Activated naive CD8-positive, alpha-beta T cell treated with anti-CD3 and anti-CD28 coated beads, Interleukin-2, amount 50 U/mL, for 16 hours (primary cell): ENCODE measurements around the gene PLCG2.

ENCODE experiments used
- DNase-seq: peaks from one replicate; pipeline ENCODE4 v3.0.0-alpha.2; 2020; ENCODE audit warnings: low read depth, low spot score

Gene PLCG2

DNA sequence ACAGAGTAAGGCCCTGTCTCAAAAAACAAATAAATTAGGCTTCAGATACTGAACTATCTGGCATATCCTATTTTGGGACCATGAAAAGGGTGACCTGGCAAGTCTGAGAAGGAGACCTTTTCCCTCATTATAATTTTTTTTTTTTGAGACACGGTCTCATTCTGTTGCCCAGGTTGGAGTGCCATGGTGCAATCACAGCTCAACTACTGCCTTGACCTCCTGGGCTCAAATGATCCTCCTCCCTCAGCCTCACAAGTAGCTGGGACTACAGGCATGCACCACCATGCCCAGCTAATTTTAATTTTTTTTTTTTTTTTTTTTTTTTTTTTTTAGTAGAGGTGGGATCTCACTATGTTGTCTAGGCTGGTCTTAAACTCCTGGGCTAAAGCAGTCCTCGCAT is 37.3 kb downstream of the PLCG2 start:
- DNase-seq: no peak

DNA sequence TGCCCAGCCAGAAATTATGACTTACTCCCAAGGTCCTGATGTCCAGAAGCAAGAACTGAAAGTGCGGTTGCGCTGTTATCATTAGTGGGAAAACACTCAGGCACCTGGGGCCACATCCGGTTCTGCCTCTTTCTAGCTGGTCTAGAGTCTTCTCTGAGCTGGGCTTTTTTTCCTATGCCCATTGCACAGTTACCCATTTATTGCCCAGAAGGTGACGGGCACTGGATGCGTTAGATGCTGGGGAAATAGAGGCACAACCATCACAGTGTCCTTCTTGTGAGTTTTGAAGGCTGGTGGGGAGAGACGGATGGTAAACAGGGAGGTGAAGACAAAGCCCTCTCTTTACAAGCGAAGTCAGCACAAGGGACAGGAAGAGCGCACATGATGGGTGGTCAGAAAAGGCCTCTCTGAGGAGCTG is 37.7 kb downstream of the PLCG2 start:
- no peak for DNase-seq

- no peak for DNase-seq
These were observed 38.2 kb downstream of the PLCG2 start for GRCh38 chr16:81817296-81817695.

GRCh38 chr16:81817789-81818567 is 38.9 kb downstream of the PLCG2 start:
- DNase-seq: no peak

DNA sequence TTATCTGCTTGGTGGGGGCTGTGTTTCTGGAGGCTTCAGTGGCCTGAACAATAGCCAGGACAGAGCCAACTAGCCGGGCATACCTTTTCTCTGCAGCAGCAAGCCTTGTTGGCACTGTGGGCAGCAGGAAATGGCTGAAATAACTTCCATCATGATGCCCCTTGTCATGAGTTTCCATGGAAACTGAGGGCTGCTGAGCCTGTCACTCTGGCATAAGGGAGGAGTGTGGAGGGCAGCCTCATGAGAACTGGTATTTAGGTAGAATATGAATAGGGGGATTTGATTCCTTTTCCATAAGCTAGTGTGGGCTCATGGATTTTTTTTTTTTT is 39.4 kb downstream of the PLCG2 start:
- DNase-seq: no peak

- no peak for DNase-seq
These were observed 39.8 kb downstream of the PLCG2 start for GRCh38 chr16:81818905-81819304.

DNA sequence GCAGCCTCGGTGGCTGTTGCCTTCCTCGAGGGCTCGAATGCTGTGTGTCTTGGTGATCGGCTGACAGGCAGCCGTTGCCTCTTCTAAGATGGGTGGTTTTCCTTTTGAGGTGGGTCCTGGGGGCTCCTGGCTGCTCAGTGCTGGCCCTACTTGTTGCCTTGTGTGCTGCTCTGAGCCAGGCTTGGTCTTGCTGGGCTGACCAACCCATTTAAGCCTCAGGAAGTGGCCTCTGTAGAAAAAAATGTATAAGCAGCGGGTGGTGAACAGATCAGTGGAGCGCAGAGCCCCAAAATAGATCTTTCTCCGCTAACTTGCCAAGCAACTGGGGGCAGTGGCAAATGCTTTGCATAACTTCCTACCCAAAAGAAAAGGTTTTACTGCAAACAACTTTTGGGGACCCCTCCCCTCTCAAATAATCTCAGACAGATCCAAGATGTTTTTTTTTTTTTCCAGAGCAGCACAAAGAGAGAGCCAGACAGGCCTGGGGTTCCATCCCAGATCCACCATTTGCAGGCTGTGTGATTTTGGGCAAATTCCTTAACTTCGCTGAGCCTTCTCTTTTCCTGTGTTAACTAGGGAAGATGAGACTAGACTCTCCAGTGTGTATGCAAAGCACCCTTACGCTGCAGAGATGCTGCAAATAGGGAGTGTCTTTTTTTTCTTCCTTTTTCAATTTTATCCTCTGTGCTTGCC is 42.5 kb downstream of the PLCG2 start:
- DNase-seq: no peak

GRCh38 chr16:81823111-81823510 is 44.0 kb downstream of the PLCG2 start:
- no peak for DNase-seq

DNA sequence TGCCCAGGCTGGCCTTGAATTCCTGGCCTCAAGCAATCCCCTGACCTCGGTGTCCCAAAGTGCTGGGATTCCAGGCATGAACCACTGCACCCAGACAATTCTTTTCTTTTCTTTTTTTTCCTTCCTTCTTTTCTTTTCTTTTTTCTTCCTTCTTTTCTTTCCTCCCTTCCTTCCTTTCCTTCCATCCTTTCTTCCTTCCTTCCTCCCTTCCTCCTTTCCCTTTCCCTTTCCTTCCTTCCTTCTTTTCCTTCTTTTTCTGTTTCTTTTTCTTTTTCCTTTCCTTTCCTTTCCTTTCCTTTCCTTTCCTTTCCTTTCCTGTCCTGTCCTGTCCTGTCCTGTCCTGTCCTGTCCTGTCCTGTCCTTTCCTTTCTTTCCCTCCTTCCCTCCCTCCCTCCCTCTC is 44.6 kb downstream of the PLCG2 start:
- no peak for DNase-seq

DNA sequence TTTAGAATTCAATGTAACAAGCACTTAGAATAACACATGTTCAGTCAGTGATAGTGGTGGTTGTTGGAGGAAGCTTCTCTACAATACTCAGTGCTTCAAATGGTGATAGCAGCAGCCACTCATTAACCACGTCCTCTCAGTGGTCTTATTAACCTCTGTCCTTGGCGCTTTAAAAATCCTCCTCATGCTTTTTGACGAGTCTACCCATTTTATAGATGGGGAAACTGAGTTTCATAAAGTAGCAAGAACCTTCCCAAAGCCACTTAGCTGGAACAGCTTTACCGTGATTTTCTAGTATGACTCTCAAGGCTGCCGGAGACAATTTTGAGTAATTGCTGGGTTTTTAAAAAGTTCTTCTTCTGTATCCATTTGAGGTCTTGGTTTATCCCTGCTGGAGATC is 47.4 kb downstream of the PLCG2 start:
- no peak for DNase-seq

DNA sequence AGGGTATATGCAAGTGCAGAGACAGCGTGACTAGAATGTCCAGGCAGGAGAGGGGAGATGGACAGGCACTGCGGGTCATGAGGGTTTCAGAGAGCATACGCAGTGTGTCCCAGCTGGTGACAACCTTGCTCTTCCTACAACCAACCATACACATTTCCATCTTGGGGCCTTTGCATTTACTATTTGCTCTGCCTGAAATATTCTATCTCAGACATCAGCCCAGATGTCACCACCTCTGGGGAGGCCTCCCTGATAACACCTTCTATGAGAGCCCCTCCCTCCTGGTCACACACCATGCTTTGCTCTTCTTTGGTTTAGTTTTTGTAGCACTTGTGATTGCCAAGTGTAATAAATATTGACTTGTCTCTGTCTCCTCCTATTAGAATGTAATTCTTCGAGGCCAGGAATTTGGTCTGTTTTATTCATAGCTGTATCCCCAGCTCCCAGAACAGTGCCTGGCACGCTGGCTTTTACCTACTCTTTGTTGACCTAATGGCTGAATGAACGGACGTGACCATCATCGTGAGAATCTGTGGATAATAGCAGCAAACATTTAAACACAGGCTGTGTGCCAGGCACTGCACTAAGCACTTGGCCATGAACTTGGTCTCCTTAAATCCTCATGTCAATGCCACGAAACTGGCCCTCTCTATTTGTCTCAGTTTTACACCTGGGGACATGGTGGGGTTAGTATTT is 51.9 kb downstream of the PLCG2 start:
- no peak for DNase-seq

- DNase-seq: no peak
These were observed 52.6 kb downstream of the PLCG2 start for GRCh38 chr16:81831722-81832126.

DNA sequence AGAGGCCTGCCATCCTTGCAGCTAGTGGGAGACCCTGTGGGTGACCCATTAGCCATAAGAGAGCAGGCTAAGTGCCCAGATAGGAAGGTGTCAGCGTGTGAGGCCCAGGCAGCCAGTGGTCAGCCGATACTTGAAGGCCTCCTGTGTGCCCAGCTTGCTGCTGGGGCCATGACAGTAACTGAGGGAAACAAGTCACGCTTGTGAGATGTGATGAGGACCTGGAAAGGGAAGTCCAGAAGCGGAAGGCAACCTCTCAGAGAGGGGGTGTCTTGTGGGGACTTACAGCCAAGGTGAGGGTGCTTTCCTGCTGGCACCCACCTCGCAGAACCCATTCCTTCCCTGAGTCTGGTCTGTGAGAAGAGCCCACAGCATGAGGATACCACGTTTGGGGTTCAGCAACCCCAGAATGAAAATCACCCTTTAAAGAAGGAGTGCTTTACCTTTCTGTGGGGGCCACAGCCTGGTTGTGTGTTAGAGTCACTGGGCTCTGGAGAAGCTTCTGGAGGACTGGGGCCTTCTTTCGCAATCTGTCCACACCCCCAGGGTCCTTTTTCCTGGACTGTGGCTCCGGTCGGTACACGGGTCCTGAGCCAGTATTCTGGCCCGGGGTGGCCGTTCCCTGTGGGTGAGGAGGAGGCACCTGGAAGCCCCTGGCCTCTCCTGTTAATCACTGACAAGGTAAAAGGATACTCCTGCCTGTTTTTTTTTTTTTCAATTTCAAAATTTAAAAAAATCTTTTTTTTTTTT is 53.9 kb downstream of the PLCG2 start:
- no peak for DNase-seq

DNA sequence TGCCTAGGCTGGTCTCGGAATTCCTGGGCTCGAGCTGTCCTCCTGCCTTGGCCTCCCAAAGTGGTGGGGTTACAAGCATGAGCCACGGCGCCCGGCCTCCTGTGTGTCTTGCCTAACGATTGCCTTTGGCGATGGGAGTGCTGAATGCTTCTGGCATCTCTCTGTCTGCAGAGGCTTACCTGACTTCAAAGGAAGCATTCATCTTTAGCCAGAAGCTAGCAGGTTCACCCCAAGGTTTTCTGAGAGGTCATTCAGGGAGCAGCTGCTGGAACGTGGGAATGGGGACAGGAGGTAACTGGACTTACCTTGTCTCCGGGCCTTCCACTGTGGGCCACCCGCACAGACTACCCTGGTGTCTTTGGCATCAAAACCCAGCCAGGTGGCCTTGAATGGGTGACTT is 54.7 kb downstream of the PLCG2 start:
- DNase-seq: no peak

GRCh38 chr16:81834868-81835267 is 55.8 kb downstream of the PLCG2 start:
- DNase-seq: no peak

DNA sequence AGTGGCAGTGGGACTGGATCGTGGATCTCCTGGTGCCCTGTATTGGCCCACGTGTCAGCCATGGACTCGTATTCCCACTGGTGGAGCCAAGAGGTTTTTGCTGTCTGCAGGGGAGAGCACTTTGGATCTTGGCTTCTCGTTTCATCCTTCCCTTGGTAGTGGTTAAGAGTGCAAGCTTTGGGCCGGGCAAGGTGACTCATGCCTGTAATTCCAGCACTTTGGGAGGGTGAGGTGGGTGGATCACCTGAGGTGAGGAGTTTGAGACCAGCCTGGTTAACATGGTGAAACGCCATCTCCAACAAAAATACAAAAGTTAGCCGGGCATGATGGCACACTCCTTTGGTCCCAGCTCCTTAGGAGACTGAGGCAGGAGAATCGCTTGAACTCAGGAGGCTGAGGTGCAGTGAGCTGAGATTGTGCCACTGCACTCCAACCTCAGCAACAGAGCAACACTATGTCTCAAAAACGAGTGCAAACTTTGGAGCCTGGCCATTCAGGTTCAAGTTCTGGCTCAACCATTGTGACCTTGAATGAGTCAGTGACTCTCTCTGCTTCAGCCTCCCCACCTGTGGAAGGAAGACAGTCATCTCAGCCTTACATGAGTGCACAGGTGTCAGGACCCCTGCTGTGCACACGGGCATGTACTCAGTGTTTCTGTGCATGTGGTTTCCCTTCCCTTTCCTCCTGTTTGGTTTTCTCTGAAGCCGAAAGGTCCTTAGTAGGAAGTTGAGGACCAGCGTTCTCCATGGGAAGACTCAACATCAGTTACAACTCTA is 57.4 kb downstream of the PLCG2 start:
- no peak for DNase-seq

GRCh38 chr16:81837312-81837751 is 58.2 kb downstream of the PLCG2 start:
- DNase-seq: no peak

DNA sequence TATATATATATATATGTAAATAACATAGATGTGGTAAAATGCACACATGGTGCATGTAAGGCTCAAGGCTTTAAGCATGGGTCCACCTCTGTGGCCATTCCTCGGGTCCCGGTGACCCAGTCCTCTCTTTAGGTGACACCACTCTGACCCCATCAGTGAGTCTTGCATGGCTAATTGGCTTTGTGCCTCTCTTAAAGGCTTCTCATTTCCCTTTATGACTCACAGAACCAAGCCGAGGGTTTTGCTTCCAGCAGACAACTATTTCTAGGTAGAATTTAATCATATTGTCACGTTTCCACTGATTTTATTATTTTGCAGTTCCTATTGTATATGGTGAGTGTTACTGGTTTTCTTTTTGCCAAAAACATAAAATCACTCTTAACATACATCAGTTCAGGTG is 59.7 kb downstream of the PLCG2 start:
- no peak for DNase-seq

GRCh38 chr16:81841722-81842121 is 62.6 kb downstream of the PLCG2 start:
- DNase-seq: no peak

DNA sequence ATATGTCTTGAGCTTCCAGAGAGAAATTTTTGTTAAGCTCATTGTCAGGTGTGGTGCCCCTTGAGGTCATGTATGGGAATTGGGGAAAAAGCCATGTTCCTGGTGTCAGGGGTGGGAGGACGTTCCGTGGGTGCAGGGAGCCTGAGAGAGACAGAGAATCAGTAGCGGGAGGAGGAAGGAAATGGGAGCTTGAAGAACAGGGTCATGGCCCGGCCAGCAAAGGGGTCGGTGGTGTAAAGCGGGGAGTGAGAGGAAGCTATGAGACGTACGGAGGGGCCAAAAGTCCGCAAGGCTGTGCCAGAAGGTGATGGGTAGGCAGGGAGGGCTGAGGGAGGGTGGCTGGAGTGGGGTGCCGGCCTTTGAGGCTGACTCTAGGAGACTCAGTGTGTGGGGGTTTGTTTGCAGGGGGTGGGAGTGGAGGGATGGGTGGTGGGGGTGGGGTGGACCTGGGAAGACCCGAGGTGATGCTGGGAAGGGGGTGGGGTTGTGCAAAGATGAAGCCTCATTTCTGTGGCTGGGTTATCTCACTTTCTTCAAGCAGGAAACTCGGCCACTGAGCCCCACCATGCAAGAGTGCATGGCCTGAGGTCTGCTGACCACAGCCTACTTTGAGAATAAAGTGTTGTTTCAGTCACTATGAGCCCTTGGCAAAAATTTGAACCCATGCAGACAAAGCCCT is 63.6 kb downstream of the PLCG2 start:
- DNase-seq: no peak

- no peak for DNase-seq
These were observed 64.1 kb downstream of the PLCG2 start for GRCh38 chr16:81843243-81843582.
